Measurements from ENCODE around the gene TIGAR. TPM values are rescaled to one million over a fixed set of nuclear protein-coding genes. Genes with fewer than 3 reads are reported as not detected.

TIGAR gene
- total and polyA plus RNA-seq, 2 donors (not counting 1 experiment from before 2014, with no cell fraction given), result 15.3 to 19.5 TPM

DNA sequence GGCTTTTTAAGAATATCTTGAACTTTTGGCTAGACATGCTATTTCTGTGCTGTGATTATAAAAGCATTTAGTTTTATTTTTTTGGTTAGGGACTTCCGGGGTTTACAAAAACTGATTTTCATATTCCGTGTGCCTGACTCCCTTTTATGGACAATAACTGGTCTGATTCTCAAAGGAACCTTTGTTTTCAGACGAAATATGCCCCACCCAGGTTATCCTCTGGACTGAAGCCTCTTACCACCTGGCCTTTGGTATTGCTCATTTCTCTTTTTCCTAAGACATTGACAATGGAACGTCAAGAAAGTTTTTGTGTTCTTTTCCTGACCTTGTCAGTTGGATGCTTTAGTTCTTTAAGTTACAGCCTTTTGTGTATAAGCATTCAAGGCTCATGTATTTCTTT lies 10.8 kb downstream of the TIGAR start:
- Histone ChIP-seq H3K4me3 (replicated peaks in 1 of 4; ENCODE audit: control extremely low read depth in 1 of 4, insufficient read depth in 1 of 4, low read depth in 3 of 4, low read length in 4 of 4) (no peak overlapping the region), H3K27me3 (ENCODE audit: control insufficient read depth, insufficient read depth, low read length) (no peaks in the 10 kb centered on the region), H3K4me2 (ENCODE audit: extremely low read depth, insufficient read depth, low read length) (no peak overlapping the region), H3K79me2 (ENCODE audit: control insufficient read depth, insufficient read depth, low read length) (peaks cover 8% of the 10 kb centered on the region), H3K27ac (ENCODE audit: insufficient read depth, low read length) (no peak overlapping the region), H4K20me1 (ENCODE audit: control insufficient read depth, extremely low read depth, insufficient read depth, low read length) (no peaks in the 10 kb centered on the region), H3K36me3 (ENCODE audit: control insufficient read depth, insufficient read depth, low read length) (no peaks in the 10 kb centered on the region), H3K9ac (ENCODE audit: insufficient read depth, low read length) (no peak overlapping the region), H3K4me1 (ENCODE audit: control insufficient read depth, extremely low read depth, insufficient read depth, low read length) (no peaks in the 10 kb centered on the region), H3K9me3 (ENCODE audit: control insufficient read depth, insufficient read depth, low read depth, low read length) (no peaks in the 10 kb centered on the region), H2AFZ (ENCODE audit: low read length) (no peak overlapping the region)
- no peak for DNase-seq (ENCODE audit: low read depth in 2 of 2)
- TF ChIP-seq, protein P1, sequence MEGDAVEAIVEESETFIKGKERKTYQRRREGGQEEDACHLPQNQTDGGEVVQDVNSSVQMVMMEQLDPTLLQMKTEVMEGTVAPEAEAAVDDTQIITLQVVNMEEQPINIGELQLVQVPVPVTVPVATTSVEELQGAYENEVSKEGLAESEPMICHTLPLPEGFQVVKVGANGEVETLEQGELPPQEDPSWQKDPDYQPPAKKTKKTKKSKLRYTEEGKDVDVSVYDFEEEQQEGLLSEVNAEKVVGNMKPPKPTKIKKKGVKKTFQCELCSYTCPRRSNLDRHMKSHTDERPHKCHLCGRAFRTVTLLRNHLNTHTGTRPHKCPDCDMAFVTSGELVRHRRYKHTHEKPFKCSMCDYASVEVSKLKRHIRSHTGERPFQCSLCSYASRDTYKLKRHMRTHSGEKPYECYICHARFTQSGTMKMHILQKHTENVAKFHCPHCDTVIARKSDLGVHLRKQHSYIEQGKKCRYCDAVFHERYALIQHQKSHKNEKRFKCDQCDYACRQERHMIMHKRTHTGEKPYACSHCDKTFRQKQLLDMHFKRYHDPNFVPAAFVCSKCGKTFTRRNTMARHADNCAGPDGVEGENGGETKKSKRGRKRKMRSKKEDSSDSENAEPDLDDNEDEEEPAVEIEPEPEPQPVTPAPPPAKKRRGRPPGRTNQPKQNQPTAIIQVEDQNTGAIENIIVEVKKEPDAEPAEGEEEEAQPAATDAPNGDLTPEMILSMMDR (conservative IDR thresholded peaks at IDR 0.05 in 1 of 2, IDR thresholded peaks at IDR 0.05 in 1 of 2; ENCODE audit: low read depth in 1 of 2, low read length in 2 of 2), result no peak
- TF ChIP-seq EZH2 (IDR thresholded peaks at IDR 0.05; ENCODE audit: low read length, missing control alignments), result no peak

GRCh38 chr12:4346931-4347330 lies 25.9 kb downstream of the TIGAR start:
- no peak overlapping the region for H2AFZ ChIP-seq (ENCODE audit: low read length)
- DNase-seq (ENCODE audit: low read depth in 2 of 2), result no peak
- no peak overlapping the region for H3K27ac ChIP-seq (ENCODE audit: insufficient read depth, low read length)
- H4K20me1 ChIP-seq (ENCODE audit: control insufficient read depth, extremely low read depth, insufficient read depth, low read length), result no peaks in the 10 kb centered on the region
- H3K4me1 ChIP-seq (ENCODE audit: control insufficient read depth, extremely low read depth, insufficient read depth, low read length), result no peaks in the 10 kb centered on the region
- H3K4me2 ChIP-seq (ENCODE audit: extremely low read depth, insufficient read depth, low read length), result no peak overlapping the region
- no peak for TF ChIP-seq EZH2 (IDR thresholded peaks at IDR 0.05; ENCODE audit: low read length, missing control alignments)
- TF ChIP-seq, protein P1 (conservative IDR thresholded peaks at IDR 0.05 in 1 of 2, IDR thresholded peaks at IDR 0.05 in 1 of 2; ENCODE audit: low read depth in 1 of 2, low read length in 2 of 2), result no peak
- H3K9ac ChIP-seq (ENCODE audit: insufficient read depth, low read length), result no peak overlapping the region
- no peak overlapping the region for H3K4me3 ChIP-seq (replicated peaks in 1 of 4; ENCODE audit: control extremely low read depth in 1 of 4, insufficient read depth in 1 of 4, low read depth in 3 of 4, low read length in 4 of 4)
- H3K36me3 ChIP-seq (ENCODE audit: control insufficient read depth, insufficient read depth, low read length), result no peaks in the 10 kb centered on the region
- no peaks in the 10 kb centered on the region for H3K27me3 ChIP-seq (ENCODE audit: control insufficient read depth, insufficient read depth, low read length)
- no peaks in the 10 kb centered on the region for H3K79me2 ChIP-seq (ENCODE audit: control insufficient read depth, insufficient read depth, low read length)
- no peaks in the 10 kb centered on the region for H3K9me3 ChIP-seq (ENCODE audit: control insufficient read depth, insufficient read depth, low read depth, low read length)

GRCh38 chr12:4353785-4354208 lies 32.8 kb downstream of the TIGAR start:
- Histone ChIP-seq H3K4me1 (ENCODE audit: control insufficient read depth, extremely low read depth, insufficient read depth, low read length) (no peaks in the 10 kb centered on the region), H4K20me1 (ENCODE audit: control insufficient read depth, extremely low read depth, insufficient read depth, low read length) (no peaks in the 10 kb centered on the region), H3K79me2 (ENCODE audit: control insufficient read depth, insufficient read depth, low read length) (no peaks in the 10 kb centered on the region), H3K4me2 (ENCODE audit: extremely low read depth, insufficient read depth, low read length) (no peak overlapping the region), H3K27me3 (ENCODE audit: control insufficient read depth, insufficient read depth, low read length) (no peaks in the 10 kb centered on the region), H3K9ac (ENCODE audit: insufficient read depth, low read length) (no peak overlapping the region), H3K4me3 (replicated peaks in 1 of 4; ENCODE audit: control extremely low read depth in 1 of 4, insufficient read depth in 1 of 4, low read depth in 3 of 4, low read length in 4 of 4) (no peak overlapping the region), H3K36me3 (ENCODE audit: control insufficient read depth, insufficient read depth, low read length) (peaks cover 3% of the 10 kb centered on the region), H3K9me3 (ENCODE audit: control insufficient read depth, insufficient read depth, low read depth, low read length) (no peaks in the 10 kb centered on the region), H3K27ac (ENCODE audit: insufficient read depth, low read length) (no peak overlapping the region), H2AFZ (ENCODE audit: low read length) (no peak overlapping the region)
- DNase-seq (ENCODE audit: low read depth in 2 of 2), result peak in 1 of 2 donors; percentile 14
- no peak for TF ChIP-seq EZH2 (IDR thresholded peaks at IDR 0.05; ENCODE audit: low read length, missing control alignments)
- TF ChIP-seq, protein P1 (conservative IDR thresholded peaks at IDR 0.05 in 1 of 2, IDR thresholded peaks at IDR 0.05 in 1 of 2; ENCODE audit: low read depth in 1 of 2, low read length in 2 of 2), result peak; percentile 16 to 37

All from fibroblast of lung (primary cell).